Ureter (tissue), 1 donor: Measurements from ENCODE around the gene TMTC4. TPM values are rescaled to one million over a fixed set of nuclear protein-coding genes. Genes with fewer than 3 reads are reported as not detected.

Experiments
- DNase-seq: peaks from one replicate; pipeline ENCODE4 v3.0.0-alpha.2; 2020; ENCODE audit warnings: low spot score
- total RNA-seq: library from RNA; stranded (reverse); gene quantifications from one replicate; pipeline ENCODE4 v1.2.4, GENCODE V29; 2023
- donor health status: DM: yes; HTN: yes; CAD: no.

Gene TMTC4
- total RNA-seq, 1 donor from 2014 or later: 17.8 TPM

DNA sequence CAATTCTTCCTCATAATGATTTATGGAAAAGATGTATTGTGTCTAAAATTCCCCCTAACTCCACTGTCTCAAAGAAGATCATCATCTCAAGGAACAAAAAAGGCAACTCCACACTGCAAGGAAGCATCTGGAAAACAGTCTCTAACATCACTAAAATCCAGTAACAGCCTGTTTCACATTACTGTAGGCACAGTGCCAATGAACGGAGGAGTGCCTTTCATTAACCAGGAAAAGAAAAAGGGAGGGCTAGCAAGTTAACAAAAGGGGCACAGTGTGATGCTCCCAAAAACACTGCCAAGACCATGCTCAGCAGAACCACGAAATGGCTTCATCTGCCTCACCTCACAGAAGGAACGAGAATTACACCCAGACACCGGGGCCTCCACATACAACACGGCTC, 8.5 kb downstream of the TMTC4 start:
- DNase-seq: no peak

GRCh38 chr13:100665403-100665802, 9.2 kb downstream of the TMTC4 start:
- DNase-seq: no peak

DNA sequence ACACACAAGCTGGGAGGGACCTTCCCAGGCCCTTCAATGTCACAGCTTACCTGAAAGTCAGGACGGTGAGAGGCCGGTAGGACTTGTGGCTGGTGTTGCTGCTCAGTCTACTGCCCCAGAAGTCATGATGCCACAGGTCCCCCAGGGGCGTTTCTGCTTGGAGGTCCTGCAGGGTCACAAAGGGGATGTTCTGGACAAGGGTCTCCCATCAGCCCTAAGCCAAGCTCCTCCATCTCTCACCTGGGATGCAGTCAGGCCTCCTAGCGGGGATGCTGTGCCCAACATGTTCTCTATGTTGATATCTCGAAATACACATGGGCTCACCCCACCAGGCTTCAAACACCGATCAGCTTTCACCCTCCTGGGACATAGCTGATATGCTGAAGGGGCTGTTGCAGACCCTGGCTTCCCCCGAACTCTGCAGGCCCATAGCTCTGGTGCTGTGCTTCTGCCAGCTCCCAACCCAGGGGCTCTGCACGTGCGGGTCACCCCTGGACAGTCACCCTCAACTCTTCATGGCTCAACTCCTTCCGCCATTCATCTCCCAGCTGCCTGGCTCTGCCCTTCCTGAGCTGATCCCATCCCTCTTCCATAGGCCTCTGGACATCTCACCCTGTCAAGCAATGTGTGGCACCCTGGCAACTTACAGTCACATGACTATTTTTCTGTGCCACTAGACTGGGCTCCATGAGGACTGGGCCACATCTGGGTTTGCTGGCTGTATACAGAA, 10.3 kb downstream of the TMTC4 start:
- no peak for DNase-seq

DNA sequence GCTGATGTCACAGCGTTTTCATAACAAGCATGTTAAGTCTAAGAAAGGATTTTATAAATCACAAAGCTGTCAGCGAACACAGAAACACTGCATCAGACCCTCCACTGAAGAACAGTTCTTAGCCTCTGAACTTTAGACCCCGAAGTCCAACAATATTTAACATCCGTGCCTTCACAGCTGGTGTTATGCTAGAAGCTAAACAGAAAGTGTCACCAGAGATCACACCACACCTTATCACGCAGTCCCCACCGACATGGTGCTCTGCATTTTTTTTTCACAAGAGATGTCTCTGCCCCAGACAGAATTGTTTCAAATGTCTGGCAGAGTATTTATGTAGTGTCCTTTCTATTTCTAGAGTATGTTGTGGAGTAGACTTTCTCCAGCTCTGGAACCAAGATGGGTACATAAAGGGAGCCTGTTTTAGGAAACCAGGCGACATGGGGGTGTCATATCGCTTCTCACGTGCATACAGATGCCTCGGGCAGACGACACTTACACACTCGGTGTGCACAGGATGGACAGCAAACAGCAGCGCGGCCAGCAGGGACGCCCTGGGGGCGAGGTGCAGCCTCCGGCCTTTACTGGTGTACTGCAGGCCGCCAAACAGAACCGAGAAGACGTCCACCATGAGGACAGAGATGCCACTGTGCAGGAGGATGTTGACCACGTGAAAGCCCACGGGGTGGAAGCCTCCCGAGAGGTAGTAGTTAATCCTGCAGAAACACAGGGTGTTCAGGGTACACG, 12.0 kb downstream of the TMTC4 start:
- DNase-seq: no peak

DNA sequence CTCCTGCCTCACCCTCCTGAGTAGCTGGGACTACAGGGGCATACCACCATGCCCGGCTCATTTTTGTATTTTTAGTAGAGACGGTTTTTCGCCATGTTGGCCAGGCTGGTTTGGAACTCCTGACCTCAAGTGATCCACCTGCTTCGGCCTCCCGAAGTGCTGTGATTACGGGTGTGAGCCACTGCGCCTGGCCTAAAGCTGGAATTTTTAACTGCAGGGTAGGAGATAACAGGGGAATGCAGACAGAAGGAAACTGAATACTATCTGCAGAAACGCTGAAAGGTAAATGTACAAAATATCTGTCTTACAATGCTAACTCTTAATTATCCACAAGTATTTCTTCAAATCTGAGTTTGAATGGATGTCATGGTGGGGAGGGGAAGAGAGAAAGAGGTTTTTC, 13.8 kb downstream of the TMTC4 start:
- DNase-seq: no peak

- no peak for DNase-seq
These were observed 15.0 kb downstream of the TMTC4 start for GRCh38 chr13:100659578-100659977.

DNA sequence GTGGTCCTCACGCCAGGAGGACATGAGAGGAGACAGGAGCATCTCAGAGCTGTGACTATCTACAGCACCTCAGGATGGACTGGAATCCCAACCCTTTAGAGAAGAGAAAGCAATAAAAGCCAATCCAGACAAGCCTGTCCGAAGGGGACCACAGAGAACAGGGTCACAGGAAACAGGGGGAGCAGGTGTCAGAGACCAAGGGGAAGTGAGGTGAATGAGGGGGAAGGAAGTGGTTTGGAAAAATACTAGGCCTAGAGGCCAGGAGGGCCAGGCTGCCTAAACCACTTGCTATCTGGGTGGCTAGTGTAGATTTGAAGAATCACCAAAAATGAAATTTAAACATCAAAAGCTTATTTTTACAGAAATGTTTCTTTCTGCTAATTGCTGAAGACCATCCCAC, 16.2 kb downstream of the TMTC4 start:
- DNase-seq: no peak

GRCh38 chr13:100657881-100658315, 16.7 kb downstream of the TMTC4 start:
- no peak for DNase-seq

- no peak for DNase-seq
These were observed 22.1 kb downstream of the TMTC4 start for GRCh38 chr13:100652510-100652909.

DNA sequence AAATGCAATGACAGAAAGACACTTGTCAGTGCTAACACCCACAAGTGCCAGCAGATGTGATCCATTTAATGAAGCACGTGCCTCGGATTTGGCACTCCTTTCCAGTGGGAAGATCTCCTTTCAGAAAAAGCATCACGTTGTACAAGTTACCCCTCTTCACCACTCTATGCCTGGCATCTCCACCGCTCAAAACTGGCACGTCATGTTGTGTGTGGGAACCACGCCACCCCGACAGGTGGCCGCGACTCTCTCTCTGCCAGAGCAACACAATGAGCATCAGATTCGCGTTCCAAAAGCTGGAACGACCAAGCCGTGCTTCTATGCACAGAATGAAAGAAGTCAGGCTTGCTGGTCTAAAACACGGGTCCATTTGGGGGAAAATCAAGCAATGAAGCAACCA, 24.3 kb downstream of the TMTC4 start:
- no peak for DNase-seq

GRCh38 chr13:100648354-100648753, 26.2 kb downstream of the TMTC4 start:
- DNase-seq: no peak

DNA sequence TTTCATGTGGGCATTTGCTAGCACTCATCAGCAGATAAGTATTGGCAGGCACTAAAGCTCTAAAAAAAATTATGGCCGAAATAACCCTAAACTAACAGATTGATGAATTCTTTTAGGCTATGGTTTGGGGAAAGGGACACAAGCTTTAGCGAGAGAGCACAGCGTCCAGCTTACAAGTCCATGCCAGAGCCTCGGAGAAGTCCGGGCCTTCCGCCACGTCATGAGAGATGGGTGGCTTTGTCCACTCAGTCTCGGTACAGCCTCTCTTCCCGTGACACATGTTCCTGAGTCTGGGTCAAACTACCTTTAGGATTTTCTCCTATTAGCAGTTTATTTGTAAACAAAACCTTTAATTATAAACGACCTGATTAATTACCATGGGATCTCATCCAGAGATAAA, 27.7 kb downstream of the TMTC4 start:
- DNase-seq: no peak

GRCh38 chr13:100646030-100646673, 28.4 kb downstream of the TMTC4 start:
- no peak for DNase-seq

DNA sequence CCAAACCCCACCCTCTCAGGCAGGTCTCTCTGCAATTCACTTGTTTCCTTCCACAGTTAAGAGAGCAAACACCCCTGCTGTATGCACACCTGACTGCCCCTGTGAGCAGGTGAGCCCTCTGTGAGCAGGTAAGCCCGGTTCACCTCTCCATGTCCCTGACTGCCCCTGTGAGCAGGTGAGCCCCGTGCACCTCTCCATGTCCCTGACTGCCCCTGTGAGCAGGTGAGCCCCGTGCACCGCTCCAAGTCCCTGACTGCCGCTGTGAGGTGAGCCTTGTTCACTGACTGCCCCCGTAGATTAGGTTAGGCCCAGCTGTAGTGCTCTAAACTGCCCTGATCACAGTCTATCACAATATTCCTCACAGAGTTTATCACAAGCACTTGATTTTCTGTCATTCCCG, 29.2 kb downstream of the TMTC4 start:
- no peak for DNase-seq

GRCh38 chr13:100644371-100644770, 30.2 kb downstream of the TMTC4 start:
- no peak for DNase-seq

GRCh38 chr13:100637796-100638195, 36.8 kb downstream of the TMTC4 start:
- DNase-seq: no peak

- no peak for DNase-seq
These were observed 37.2 kb downstream of the TMTC4 start for GRCh38 chr13:100637380-100637779.

DNA sequence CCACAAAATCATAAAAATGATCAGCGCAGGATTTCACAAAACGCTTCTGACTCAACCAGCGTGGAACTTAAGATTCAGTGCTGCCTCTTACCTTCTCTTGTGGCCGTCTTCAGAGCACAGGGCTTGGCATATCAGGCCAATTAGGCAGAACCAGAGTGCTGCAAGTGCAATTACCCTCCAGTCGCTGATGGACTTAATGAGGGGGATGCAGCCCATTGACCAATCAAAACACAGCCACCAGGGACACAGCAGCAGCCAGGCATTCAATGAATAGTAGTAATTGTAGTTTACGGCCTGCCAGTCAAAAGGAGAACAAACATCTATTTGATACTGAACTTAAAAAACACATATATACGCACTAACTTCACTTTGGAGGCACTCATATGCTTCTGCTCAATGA, 38.2 kb downstream of the TMTC4 start:
- no peak for DNase-seq

DNA sequence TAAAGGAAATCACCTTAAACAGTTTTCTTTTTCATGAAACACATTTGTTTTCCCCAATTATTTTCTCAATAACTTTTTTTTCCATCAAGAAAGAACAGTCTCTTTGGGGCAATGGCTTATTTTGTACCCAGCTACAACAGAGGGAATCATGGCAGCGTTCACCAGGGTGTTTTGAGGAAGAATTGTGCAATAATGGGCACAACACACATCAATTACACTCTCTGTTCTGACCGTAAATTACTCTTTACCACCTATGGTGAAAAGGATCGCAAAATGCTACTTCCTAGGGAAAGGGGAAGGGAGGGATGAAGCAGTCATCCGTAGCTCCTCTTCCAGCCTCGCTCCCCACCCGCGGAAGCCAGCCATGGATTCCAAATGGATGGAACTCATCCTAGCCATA, 38.6 kb downstream of the TMTC4 start:
- DNase-seq: no peak

GRCh38 chr13:100634696-100635095, 39.9 kb downstream of the TMTC4 start:
- DNase-seq: no peak

DNA sequence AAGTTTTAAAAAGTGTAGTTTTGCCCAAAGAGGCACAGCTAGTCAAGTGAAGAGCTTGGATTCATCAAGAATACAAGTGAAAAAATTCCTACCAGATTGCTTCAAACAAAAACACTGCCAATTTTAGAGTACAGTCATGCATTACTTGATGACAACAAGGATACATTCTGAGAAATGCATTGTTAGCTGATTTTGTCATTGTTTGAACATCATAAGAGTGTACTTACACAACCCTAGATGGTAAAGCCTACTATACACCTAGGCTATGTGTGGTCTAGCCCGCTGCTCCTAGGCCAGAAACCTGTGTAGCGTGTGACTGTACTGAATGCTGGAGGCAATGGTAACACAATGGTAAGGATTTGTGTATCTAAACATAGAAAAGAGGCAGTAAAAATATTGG, 41.1 kb downstream of the TMTC4 start:
- DNase-seq: no peak

- DNase-seq: no peak
These were observed 44.0 kb downstream of the TMTC4 start for GRCh38 chr13:100630555-100630954.

- DNase-seq: no peak
These were observed 47.5 kb downstream of the TMTC4 start for GRCh38 chr13:100627120-100627519.
